Measurements from ENCODE around the gene NCBP3. TPM values are rescaled to one million over a fixed set of nuclear protein-coding genes. Genes with fewer than 3 reads are reported as not detected.

The NCBP3 gene
- total and polyA plus RNA-seq, 2 of the 8 experiments (the other 6 are each of a cell fraction or from before 2014, with no cell fraction given) = 19.6 to 46.1 TPM

GRCh38 chr17:3814361-3814760 is 31.7 kb downstream of the NCBP3 start:
- H3K4me1 ChIP-seq (replicated peaks in 1 of 4; ENCODE audit: control insufficient read depth in 3 of 4, insufficient read depth in 4 of 4, low read length in 3 of 4) = no peaks in the 10 kb centered on the region
- H3K56ac ChIP-seq (replicated peaks; ENCODE audit: insufficient read length, low read depth, low read length) = no peak overlapping the region
- H2BK120ac ChIP-seq (replicated peaks; ENCODE audit: low read depth, low read length) = no peak overlapping the region
- no peak overlapping the region for H2BK12ac ChIP-seq (ENCODE audit: low read depth, low read length)
- H2BK5ac ChIP-seq (ENCODE audit: low read depth, low read length) = no peak overlapping the region
- ChIA-PET POLR2A (ENCODE audit: partially characterized antibody) (no interaction called here), CTCF (ENCODE audit: partially characterized antibody) (interaction anchor here (1.0 kb wide), 1 partner anchor 78 kb away, joined by 5 read pairs; no protein-coding TSS in a partner anchor)
- no peak overlapping the region for H4K5ac ChIP-seq (ENCODE audit: insufficient read length, low read depth, low read length)
- H3K4me2 ChIP-seq (ENCODE audit: insufficient read depth in 1 of 2, low read depth in 2 of 2, low read length in 2 of 2) = no peak overlapping the region
- peaks cover 32 to 84% (median 63%) of the 10 kb centered on the region in 4 experiments for H3K36me3 ChIP-seq (ENCODE audit: control insufficient read depth in 2 of 4, insufficient read depth in 4 of 4, low read length in 3 of 4)
- no peak overlapping the region for H3K27ac ChIP-seq (ENCODE audit: low read depth, low read length)
- WGBS, 2 experiments (ENCODE audit: extremely low coverage in 1 of 2, insufficient coverage in 1 of 2, insufficient read length in 1 of 2, insufficient replicate concordance in 2 of 2, low coverage in 1 of 2, low lambda C conversion rate in 2 of 2, missing lambda C conversion rate in 1 of 2) = 87% methylated on average over 13 of the region's 13 CpGs; no CpG with 5 or more reads in 1 of the 2 experiments
- H3K23me2 ChIP-seq (ENCODE audit: low read depth, low read length) = no peaks in the 10 kb centered on the region; the same call in 1 of the 2 replicates
- FAIRE-seq (no peak), DNase-seq (ENCODE audit: low read depth in 1 of 2, low spot score in 2 of 2) (no peak)
- H3K9me3 ChIP-seq (ENCODE audit: insufficient read depth in 2 of 2, low read depth in 1 of 2, low read length in 1 of 2) = no peaks in the 10 kb centered on the region
- H3K9ac ChIP-seq (replicated peaks in 1 of 4; ENCODE audit: extremely low read depth in 1 of 4, low read depth in 3 of 4, low read length in 3 of 4) = no peak overlapping the region
- no peak overlapping the region for H3K18ac ChIP-seq (ENCODE audit: extremely low read depth, low read length)
- H3K14ac ChIP-seq (ENCODE audit: insufficient read length) = no peak overlapping the region
- peaks cover 2 to 6% of the 10 kb centered on the region in 2 experiments for H4K20me1 ChIP-seq (replicated peaks in 1 of 2; ENCODE audit: control insufficient read depth in 1 of 2, insufficient read depth in 2 of 2, low read length in 2 of 2)
- H3K79me1 ChIP-seq (ENCODE audit: low read depth, low read length) = no peaks in the 10 kb centered on the region
- no peak overlapping the region for H3K4ac ChIP-seq (replicated peaks; ENCODE audit: insufficient read length, low read depth, low read length)
- no peaks in the 10 kb centered on the region for H3K27me3 ChIP-seq (replicated peaks in 1 of 4; ENCODE audit: control insufficient read depth in 3 of 4, extremely low read depth in 1 of 4, insufficient read depth in 3 of 4, low read length in 3 of 4)
- no peak overlapping the region for H2BK15ac ChIP-seq (ENCODE audit: low read length)
- no peak overlapping the region for H2BK20ac ChIP-seq (ENCODE audit: low read length)
- H3K23ac ChIP-seq (ENCODE audit: insufficient read length) = no peak overlapping the region
- H4K91ac ChIP-seq (replicated peaks; ENCODE audit: insufficient read length, low read length) = no peak overlapping the region
- no peaks in the 10 kb centered on the region for H3K79me2 ChIP-seq (ENCODE audit: control insufficient read depth in 1 of 2, insufficient read depth in 2 of 2, low read length in 2 of 2)
- no peak overlapping the region for H2AK5ac ChIP-seq (ENCODE audit: low read depth, low read length)
- no peak overlapping the region for H2AFZ ChIP-seq (ENCODE audit: low read length)
- H4K8ac ChIP-seq (ENCODE audit: extremely low read depth, insufficient read depth, low read length) = no peak overlapping the region
- no peak overlapping the region for H3K4me3 ChIP-seq (ENCODE audit: extremely low read depth in 1 of 4, insufficient read depth in 2 of 4, low read depth in 3 of 4, low read length in 4 of 4)
- TF ChIP-seq SP2 (IDR thresholded peaks at IDR 0.05; ENCODE audit: low read length) (no peak), RBBP5 (IDR thresholded peaks at IDR 0.05; ENCODE audit: borderline replicate concordance, low read depth, low read length) (no peak), RXRA (IDR thresholded peaks at IDR 0.05; ENCODE audit: insufficient read depth, low read depth, low read length) (no peak), GABPA (IDR thresholded peaks at IDR 0.05; ENCODE audit: borderline replicate concordance, insufficient read depth, low read length) (no peak)
